ENCODE measurements around the gene PDZD4.
A peak's percentile ranks its signal among the peaks of the same experiment; 100 is the strongest.

The PDZD4 gene

GRCh38 chrX:153769865-153770600, 60.3 kb downstream of the PDZD4 start:
- no peak for DNase-seq

GRCh38 chrX:153769158-153769864, 61.0 kb downstream of the PDZD4 start:
- DNase-seq, result no peak

GRCh38 chrX:153768311-153769157, 61.8 kb downstream of the PDZD4 start:
- DNase-seq, result no peak

GRCh38 chrX:153767674-153768055, 62.7 kb downstream of the PDZD4 start:
- no peak for DNase-seq

- DNase-seq, result no peak
Observed at GRCh38 chrX:153766871-153767673, 63.3 kb downstream of the PDZD4 start.

GRCh38 chrX:153766098-153766817, 64.1 kb downstream of the PDZD4 start:
- peak; percentile 75 for DNase-seq

GRCh38 chrX:153765138-153766079, 64.9 kb downstream of the PDZD4 start:
- DNase-seq, result no peak

GRCh38 chrX:153764786-153765137, 65.6 kb downstream of the PDZD4 start:
- DNase-seq, result no peak

- peak; percentile 65 for DNase-seq
Observed at GRCh38 chrX:153763989-153764755, 66.2 kb downstream of the PDZD4 start, which contains the start of gene PLXNB3. PLXNB3 (plus strand) TSS chrX:153764249; CDS start chrX:153765536, 1,287 bp downstream.

- no peak for DNase-seq
Observed at GRCh38 chrX:153763298-153763932, 66.9 kb downstream of the PDZD4 start.

- DNase-seq, result no peak
Observed at GRCh38 chrX:153762626-153763173, 67.6 kb downstream of the PDZD4 start.

GRCh38 chrX:153761863-153762262, 68.5 kb downstream of the PDZD4 start:
- DNase-seq, result no peak

GRCh38 chrX:153755136-153755535, 75.2 kb downstream of the PDZD4 start:
- DNase-seq, result no peak
